ENCODE results near the gene TMEM163.

- no peak for TF ChIP-seq POLR2AphosphoS5 (IDR thresholded peaks at IDR 0.05)
- TF ChIP-seq CTCF (IDR thresholded peaks at IDR 0.05; ENCODE audit: poor library complexity, severe bottlenecking): no peak
- TF ChIP-seq SMC3 (conservative IDR thresholded peaks at IDR 0.05; ENCODE audit: poor library complexity): no peak
- TF ChIP-seq RAD21 (conservative IDR thresholded peaks at IDR 0.05): no peak
- no peak for TF ChIP-seq EZH2 (IDR thresholded peaks at IDR 0.05; ENCODE audit: borderline replicate concordance, insufficient read depth, low read length, poor library complexity, severe bottlenecking)
- TF ChIP-seq EP300 (conservative IDR thresholded peaks at IDR 0.05; ENCODE audit: poor library complexity, severe bottlenecking): no peak
- no peak for TF ChIP-seq REST (IDR thresholded peaks at IDR 0.05; ENCODE audit: borderline replicate concordance)
- no peak for TF ChIP-seq TAF1 (IDR thresholded peaks at IDR 0.05; ENCODE audit: low read depth)
Observed at GRCh38 chr2:134537702-134538101, 181.1 kb downstream of the TMEM163 start.
